ENCODE measurements around the gene PARK7. TPM values are rescaled to one million over a fixed set of nuclear protein-coding genes. Genes with fewer than 3 reads are reported as not detected.
A peak's percentile ranks its signal among the peaks of the same experiment; 100 is the strongest.
"Not testable (repeated sequence)": the region's sequence is repeated elsewhere in the genome, so short reads cannot be mapped to it uniquely, and the experiment has no call there.

The PARK7 gene
- 314 TPM for polyA plus RNA-seq (2013, experiment 1 of 2)
- 307 TPM for polyA plus RNA-seq (2013, experiment 2 of 2)

DNA sequence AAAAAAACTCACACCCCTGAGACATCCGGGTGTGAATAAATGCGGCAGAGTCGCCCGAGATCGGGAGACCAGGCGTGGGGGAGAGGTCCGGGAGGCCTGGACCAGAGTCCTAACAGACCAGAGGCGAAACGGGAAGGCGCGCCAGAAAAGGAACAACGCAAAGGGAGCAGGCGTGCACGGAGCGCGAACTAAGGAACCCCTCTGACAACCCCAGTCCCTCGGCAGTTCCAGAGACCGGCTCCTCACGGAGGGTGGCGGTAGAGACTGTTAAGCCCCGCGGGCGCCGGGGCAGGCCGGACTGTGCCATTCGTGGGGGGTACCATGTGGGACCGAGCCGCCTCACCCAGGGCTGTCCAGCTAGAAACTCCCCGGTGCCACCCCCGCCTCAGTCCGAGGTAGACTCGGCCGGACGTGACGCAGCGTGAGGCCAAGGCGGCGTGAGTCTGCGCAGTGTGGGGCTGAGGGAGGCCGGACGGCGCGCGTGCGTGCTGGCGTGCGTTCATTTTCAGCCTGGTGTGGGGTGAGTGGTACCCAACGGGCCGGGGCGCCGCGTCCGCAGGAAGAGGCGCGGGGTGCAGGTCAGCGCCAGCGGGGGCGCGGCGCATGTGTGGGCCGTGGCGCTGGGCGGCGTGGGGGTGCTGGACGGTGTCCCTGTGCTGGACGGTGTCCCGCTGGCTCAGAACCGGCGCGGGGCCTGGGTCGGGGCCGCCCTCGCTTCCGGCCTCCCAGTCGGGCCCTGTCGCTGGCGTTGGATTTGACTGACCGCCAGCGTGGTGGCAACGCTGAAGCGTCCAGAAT, at the start of gene PARK7:
PARK7 (plus strand) TSS at position 496 of the 798 bp plus-strand sequence. CDS start 1,075 bp downstream, outside the sequence.
- Histone ChIP-seq H3K27ac (ENCODE audit: low read depth, low read length) (peak within 1 kb of the TSS; percentile 74), H3K9ac (ENCODE audit: low read depth, low read length) (peak within 1 kb of the TSS; percentile 87), H3K4me1 (ENCODE audit: insufficient read depth, low read length) (peaks cover 10% of the 10 kb centered on the region; the same call in 1 of the 2 replicates), H3K4me3 (ENCODE audit: low read length) (peak within 1 kb of the TSS; percentile 80), H3K27me3 (ENCODE audit: insufficient read depth, low read length) (no peaks in the 10 kb centered on the region), H3K9me3 (ENCODE audit: insufficient read depth, low read depth, low read length) (no peaks in the 10 kb centered on the region), H3K36me3 (ENCODE audit: insufficient read depth, low read length) (peaks cover 36% of the 10 kb centered on the region)
- WGBS: under 1% methylated on average over 81 of the region's 81 CpGs

DNA sequence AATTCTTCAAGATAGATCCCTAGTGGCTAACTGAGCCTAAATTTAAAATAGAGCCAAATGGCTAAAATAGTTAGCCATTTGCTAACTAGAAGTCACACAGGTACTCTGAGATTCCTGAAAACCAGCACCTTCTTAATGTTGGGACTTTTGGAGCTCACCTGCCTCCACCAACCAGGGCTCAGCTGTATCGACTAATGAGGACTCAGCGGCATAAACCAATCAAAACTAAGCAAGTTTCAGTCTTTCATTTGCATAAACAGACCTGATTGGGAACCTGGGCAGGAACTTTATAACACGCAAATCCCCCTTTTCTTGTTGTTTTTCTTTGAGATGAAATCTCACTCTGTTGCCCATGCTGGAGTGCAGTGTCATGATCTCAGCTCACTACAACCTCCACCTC, 49.4 kb upstream of the PARK7 start:
- no peak overlapping the region for H3K9ac ChIP-seq (ENCODE audit: low read depth, low read length)
- no peaks in the 10 kb centered on the region for H3K27me3 ChIP-seq (ENCODE audit: insufficient read depth, low read length)
- H3K27ac ChIP-seq (ENCODE audit: low read depth, low read length): no peak overlapping the region
- H3K4me1 ChIP-seq (ENCODE audit: insufficient read depth, low read length): peaks cover 9% of the 10 kb centered on the region; the same call in 1 of the 2 replicates
- WGBS: 83% methylated on average over 3 of the region's 3 CpGs
- H3K9me3 ChIP-seq (ENCODE audit: insufficient read depth, low read depth, low read length): no peaks in the 10 kb centered on the region
- H3K4me3 ChIP-seq (ENCODE audit: low read length): no peak overlapping the region
- no peaks in the 10 kb centered on the region for H3K36me3 ChIP-seq (ENCODE audit: insufficient read depth, low read length)

DNA sequence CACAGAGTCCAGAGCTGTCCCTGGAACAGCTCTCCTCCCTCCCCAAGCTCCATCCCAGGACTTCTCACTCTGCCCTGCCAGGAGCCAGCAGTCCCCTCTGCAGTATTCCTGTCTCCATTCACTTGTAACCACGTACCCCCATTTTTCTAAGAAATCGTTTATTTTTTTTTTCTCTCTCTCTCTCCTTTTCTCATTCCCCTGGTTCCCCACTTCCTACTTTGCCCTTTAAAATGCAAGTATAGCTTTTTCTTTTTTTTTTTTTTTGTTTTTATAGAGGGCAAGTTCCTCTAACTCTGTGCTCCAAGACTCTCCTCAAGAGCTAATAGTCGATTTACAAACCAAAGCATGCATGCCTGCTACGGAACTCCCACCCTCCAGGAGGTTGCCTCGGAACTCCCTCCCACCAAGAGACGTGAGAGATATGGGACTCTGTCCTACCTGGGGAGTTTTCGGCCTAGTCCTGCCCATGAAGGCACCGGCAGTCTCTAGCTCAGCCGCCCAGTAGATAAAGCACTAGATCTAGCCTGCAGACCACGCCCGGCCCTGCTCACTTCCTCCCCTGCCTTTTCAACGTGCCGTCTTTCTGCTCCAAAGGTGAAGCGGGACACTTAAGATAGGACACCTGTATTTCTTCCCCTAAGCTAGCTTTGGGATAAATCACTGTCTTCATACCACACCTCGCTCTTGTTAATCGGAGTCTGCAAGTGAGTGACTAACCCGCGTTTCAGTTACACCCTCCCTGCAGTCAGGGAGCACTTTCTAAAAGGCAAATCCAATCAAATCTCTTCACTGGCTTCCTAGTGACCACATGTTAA, 48.6 kb upstream of the PARK7 start:
- Histone ChIP-seq H3K9me3 (ENCODE audit: insufficient read depth, low read depth, low read length) (no peaks in the 10 kb centered on the region), H3K9ac (ENCODE audit: low read depth, low read length) (no peak overlapping the region), H3K27me3 (ENCODE audit: insufficient read depth, low read length) (no peaks in the 10 kb centered on the region), H3K4me3 (ENCODE audit: low read length) (peak overlapping the region; percentile 35; the same call in 1 of the 2 replicates), H3K27ac (ENCODE audit: low read depth, low read length) (no peak overlapping the region), H3K4me1 (ENCODE audit: insufficient read depth, low read length) (peaks cover 9% of the 10 kb centered on the region; the same call in 1 of the 2 replicates), H3K36me3 (ENCODE audit: insufficient read depth, low read length) (no peaks in the 10 kb centered on the region)
- WGBS: 27% methylated on average over 18 of the region's 18 CpGs

DNA sequence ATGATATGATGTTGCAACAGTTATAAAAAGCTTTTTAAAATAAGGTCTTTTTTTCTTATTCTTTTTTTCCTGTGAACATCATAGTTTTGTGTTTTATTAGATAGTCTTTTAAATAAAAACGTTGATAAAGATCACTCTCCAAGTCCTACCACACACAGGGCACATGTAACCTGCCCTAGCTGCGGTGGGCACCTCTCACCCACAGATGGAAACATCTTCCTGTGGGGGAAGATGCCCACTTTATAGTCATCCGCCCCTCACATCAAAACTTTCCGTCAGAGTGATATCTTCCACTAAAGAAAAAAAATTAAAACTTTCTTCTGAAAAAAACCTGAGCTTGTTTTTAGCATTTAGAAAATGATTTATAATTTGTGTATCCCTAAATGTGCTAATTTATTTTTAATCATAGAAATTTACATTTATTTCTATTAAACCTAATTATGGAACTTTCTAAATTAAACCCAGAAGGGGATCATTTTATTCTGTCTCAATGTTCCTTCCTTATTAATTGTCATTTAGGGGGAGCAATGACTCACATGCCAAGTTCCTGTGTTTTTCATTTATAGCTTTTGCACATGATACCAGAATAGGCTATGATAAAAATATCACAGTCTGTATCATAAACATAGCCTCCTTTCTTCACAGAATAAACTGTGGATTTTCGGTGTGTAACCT, 45.5 kb upstream of the PARK7 start:
- Histone ChIP-seq H3K9ac (ENCODE audit: low read depth, low read length) (no peak overlapping the region), H3K27ac (ENCODE audit: low read depth, low read length) (no peak overlapping the region), H3K4me1 (ENCODE audit: insufficient read depth, low read length) (peaks cover 8% of the 10 kb centered on the region; the same call in 1 of the 2 replicates), H3K9me3 (ENCODE audit: insufficient read depth, low read depth, low read length) (no peaks in the 10 kb centered on the region), H3K4me3 (ENCODE audit: low read length) (no peak overlapping the region), H3K27me3 (ENCODE audit: insufficient read depth, low read length) (no peaks in the 10 kb centered on the region), H3K36me3 (ENCODE audit: insufficient read depth, low read length) (no peaks in the 10 kb centered on the region)
- WGBS: 76% methylated on average over 4 of the region's 5 CpGs

DNA sequence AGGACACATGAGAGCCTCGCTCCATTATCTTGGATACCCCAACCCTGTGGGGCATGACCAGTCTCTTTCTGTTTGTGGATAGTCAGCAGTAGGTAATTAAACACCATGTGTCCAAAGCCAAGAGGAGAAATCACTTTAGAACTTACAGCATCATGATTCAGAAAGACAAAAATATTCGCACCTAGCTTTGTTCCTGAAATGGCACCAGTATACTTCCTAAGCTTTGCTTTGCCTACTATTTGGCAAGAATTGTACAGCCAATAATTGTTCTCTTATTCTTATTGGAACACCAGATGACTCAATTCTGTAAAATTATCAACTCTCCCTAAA, 45.0 kb upstream of the PARK7 start:
- 83% methylated on average over 2 of the region's 2 CpGs for WGBS
- H3K27me3 ChIP-seq (ENCODE audit: insufficient read depth, low read length): no peaks in the 10 kb centered on the region
- H3K27ac ChIP-seq (ENCODE audit: low read depth, low read length): no peak overlapping the region
- H3K4me1 ChIP-seq (ENCODE audit: insufficient read depth, low read length): peaks cover 6% of the 10 kb centered on the region; the same call in 1 of the 2 replicates
- H3K9me3 ChIP-seq (ENCODE audit: insufficient read depth, low read depth, low read length): no peaks in the 10 kb centered on the region
- H3K9ac ChIP-seq (ENCODE audit: low read depth, low read length): no peak overlapping the region
- H3K36me3 ChIP-seq (ENCODE audit: insufficient read depth, low read length): no peaks in the 10 kb centered on the region
- no peak overlapping the region for H3K4me3 ChIP-seq (ENCODE audit: low read length)

DNA sequence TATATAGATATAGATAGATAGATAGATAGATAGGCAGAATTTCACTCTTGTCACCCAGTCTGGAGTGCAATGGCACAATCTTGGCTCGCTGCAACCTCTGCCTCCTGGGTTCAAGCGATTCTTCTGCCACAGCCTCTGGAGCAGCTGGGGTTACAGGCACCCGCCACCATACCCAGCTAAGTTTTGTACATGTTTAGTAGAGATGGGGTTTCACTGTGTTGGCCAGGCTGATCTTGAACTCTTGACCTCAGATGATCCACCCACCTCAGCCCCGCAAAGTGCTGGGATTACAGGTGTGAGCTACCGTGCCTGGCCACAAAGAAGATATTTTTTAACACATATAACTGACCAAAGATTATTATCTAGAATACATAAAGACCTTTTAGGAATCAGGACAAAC, 43.5 kb upstream of the PARK7 start:
- H3K27ac ChIP-seq (ENCODE audit: low read depth, low read length); H3K9ac ChIP-seq (ENCODE audit: low read depth, low read length); H3K4me1 ChIP-seq (ENCODE audit: insufficient read depth, low read length); H3K27me3 ChIP-seq (ENCODE audit: insufficient read depth, low read length); H3K36me3 ChIP-seq (ENCODE audit: insufficient read depth, low read length); H3K4me3 ChIP-seq (ENCODE audit: low read length); H3K9me3 ChIP-seq (ENCODE audit: insufficient read depth, low read depth, low read length): not testable (repeated sequence)
- 90% methylated on average over 5 of the region's 5 CpGs for WGBS

DNA sequence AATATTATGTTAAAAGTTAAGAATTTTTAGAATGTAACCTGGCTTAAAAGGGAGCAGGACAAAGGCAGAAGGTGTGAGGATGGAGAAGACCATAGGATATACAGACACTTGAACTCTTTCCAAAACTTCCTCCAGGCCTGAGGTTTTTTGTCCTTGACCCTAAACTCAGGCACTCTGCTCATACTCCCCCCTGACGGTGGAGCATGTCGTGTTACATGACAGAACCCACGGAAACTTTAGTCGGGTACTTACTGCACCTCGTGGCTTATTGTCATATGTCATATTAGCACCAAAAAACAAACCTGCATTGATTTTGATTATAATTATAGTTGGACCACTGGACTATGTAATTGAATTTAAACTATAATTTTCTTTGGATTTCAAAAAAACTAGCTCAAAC, 41.6 kb upstream of the PARK7 start:
- Histone ChIP-seq H3K27me3 (ENCODE audit: insufficient read depth, low read length) (no peaks in the 10 kb centered on the region), H3K9ac (ENCODE audit: low read depth, low read length) (no peak overlapping the region), H3K27ac (ENCODE audit: low read depth, low read length) (no peak overlapping the region), H3K9me3 (ENCODE audit: insufficient read depth, low read depth, low read length) (no peaks in the 10 kb centered on the region), H3K4me1 (ENCODE audit: insufficient read depth, low read length) (no peaks in the 10 kb centered on the region), H3K4me3 (ENCODE audit: low read length) (no peak overlapping the region), H3K36me3 (ENCODE audit: insufficient read depth, low read length) (no peaks in the 10 kb centered on the region)
- WGBS: 96% methylated on average over 5 of the region's 5 CpGs

DNA sequence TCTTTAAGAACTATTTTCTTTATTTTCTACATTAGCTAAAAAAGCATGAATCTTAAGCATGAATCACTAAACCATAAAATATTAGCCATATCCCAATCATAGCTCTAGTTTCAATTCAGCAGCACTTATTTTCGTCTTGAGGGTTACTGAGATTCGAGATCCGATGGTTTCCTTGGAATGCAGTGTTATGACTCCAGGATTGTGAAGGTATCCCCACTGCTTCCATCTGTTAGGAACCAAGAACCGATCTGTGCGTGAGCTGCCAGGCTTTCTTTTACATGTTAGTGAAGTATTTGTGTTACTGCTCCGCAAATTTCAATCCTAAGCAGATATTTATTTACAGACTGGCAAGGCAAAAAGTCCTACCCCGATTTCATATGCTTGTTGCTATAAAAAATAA, 39.7 kb upstream of the PARK7 start:
- H3K9me3 ChIP-seq (ENCODE audit: insufficient read depth, low read depth, low read length): no peaks in the 10 kb centered on the region
- no peaks in the 10 kb centered on the region for H3K4me1 ChIP-seq (ENCODE audit: insufficient read depth, low read length)
- no peak overlapping the region for H3K27ac ChIP-seq (ENCODE audit: low read depth, low read length)
- H3K9ac ChIP-seq (ENCODE audit: low read depth, low read length): no peak overlapping the region
- 91% methylated on average over 7 of the region's 7 CpGs for WGBS
- H3K27me3 ChIP-seq (ENCODE audit: insufficient read depth, low read length): no peaks in the 10 kb centered on the region
- no peak overlapping the region for H3K4me3 ChIP-seq (ENCODE audit: low read length)
- no peaks in the 10 kb centered on the region for H3K36me3 ChIP-seq (ENCODE audit: insufficient read depth, low read length)

DNA sequence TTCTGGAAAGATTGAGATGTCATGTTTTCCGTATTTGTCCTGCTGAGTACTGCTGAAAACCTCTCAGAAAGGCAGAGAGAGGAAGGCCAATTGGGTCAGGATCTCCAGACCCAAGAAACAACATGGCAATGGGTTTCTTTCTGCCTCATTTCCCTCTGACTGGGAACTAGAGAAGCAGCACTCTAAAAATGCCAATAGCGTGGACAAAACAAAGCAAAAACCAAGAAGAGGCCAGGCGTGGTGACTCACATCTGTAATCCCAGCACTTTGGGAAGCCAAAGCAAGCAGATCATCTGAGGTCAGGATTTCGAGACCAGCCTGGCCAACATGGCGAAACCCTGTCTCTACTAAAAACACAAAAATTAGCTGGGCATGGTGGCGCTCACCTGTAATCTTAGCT, 39.2 kb upstream of the PARK7 start:
- H3K4me3 ChIP-seq (ENCODE audit: low read length): no peak overlapping the region
- H3K36me3 ChIP-seq (ENCODE audit: insufficient read depth, low read length): no peaks in the 10 kb centered on the region
- no peak overlapping the region for H3K27ac ChIP-seq (ENCODE audit: low read depth, low read length)
- no peaks in the 10 kb centered on the region for H3K27me3 ChIP-seq (ENCODE audit: insufficient read depth, low read length)
- no peaks in the 10 kb centered on the region for H3K4me1 ChIP-seq (ENCODE audit: insufficient read depth, low read length)
- no peaks in the 10 kb centered on the region for H3K9me3 ChIP-seq (ENCODE audit: insufficient read depth, low read depth, low read length)
- no peak overlapping the region for H3K9ac ChIP-seq (ENCODE audit: low read depth, low read length)
- 96% methylated on average over 6 of the region's 6 CpGs for WGBS

DNA sequence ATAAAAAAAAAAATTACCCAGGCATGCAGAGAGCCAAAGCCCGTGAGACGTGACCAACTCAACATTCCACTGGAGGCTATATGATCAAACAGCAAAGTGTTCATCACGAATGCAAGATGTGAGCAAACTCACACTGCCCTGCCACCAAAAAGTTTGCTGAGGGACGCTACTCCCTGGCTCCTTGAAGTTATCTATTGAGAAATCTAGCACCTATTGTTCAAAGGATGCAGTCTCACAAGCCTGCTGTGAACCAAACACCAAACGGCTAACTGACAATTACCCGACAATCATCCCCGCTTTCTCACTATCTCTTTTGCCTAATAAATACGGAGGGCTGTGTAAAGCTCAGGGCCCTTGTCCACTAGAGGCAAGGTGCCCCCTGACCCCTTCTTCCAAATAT, 34.5 kb upstream of the PARK7 start:
- H3K9ac ChIP-seq (ENCODE audit: low read depth, low read length); H3K27ac ChIP-seq (ENCODE audit: low read depth, low read length); H3K4me1 ChIP-seq (ENCODE audit: insufficient read depth, low read length); H3K4me3 ChIP-seq (ENCODE audit: low read length); H3K9me3 ChIP-seq (ENCODE audit: insufficient read depth, low read depth, low read length); H3K27me3 ChIP-seq (ENCODE audit: insufficient read depth, low read length); H3K36me3 ChIP-seq (ENCODE audit: insufficient read depth, low read length): not testable (repeated sequence)
- WGBS: 80% methylated on average over 8 of the region's 8 CpGs

DNA sequence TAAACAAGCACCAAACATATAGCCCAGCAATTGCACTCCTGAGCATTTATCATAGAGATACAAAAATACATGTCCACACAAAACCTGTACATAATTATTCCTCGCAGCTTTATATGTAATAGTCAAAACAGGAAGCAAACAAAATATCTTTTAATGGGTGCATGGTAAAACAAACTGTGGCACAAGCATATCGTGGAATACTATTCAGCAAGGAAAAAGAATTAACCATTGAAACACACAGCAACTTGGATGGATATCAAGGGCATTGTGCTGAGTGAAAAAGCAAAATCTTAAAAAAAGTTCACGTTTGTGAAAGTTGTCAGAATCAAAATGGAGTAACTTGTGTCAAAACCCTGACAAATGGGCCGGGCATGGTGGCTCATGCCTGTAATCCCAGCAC, 33.3 kb upstream of the PARK7 start:
- no peak overlapping the region for H3K9ac ChIP-seq (ENCODE audit: low read depth, low read length)
- H3K4me3 ChIP-seq (ENCODE audit: low read length): no peak overlapping the region
- no peaks in the 10 kb centered on the region for H3K9me3 ChIP-seq (ENCODE audit: insufficient read depth, low read depth, low read length)
- no peak overlapping the region for H3K27ac ChIP-seq (ENCODE audit: low read depth, low read length)
- no peaks in the 10 kb centered on the region for H3K27me3 ChIP-seq (ENCODE audit: insufficient read depth, low read length)
- no peaks in the 10 kb centered on the region for H3K36me3 ChIP-seq (ENCODE audit: insufficient read depth, low read length)
- 94% methylated on average over 4 of the region's 4 CpGs for WGBS
- no peaks in the 10 kb centered on the region for H3K4me1 ChIP-seq (ENCODE audit: insufficient read depth, low read length)

Measured in HUES64 (cell line).